Measurements from ENCODE around the gene NRG3. TPM values are rescaled to one million over a fixed set of nuclear protein-coding genes. Genes with fewer than 3 reads are reported as not detected.

Gene NRG3
- total RNA-seq, 2 donors from 2014 or later: not detected

- DNase-seq (ENCODE audit: low spot score in 2 of 2) (no peak), ATAC-seq (no peak)
- Mint-ChIP-seq H3K27ac (no peak overlapping the region), H3K9me3 (peaks cover 4 to 6% of the 10 kb centered on the region in 2 donors), H3K36me3 (no peaks in the 10 kb centered on the region)
Measured at GRCh38 chr10:82245906-82246560, 371.0 kb downstream of the NRG3 start.

GRCh38 chr10:82249141-82249540, 374.1 kb downstream of the NRG3 start:
- DNase-seq (ENCODE audit: low spot score in 2 of 2) (no peak), ATAC-seq (no peak)
- Mint-ChIP-seq H3K27ac (no peak overlapping the region), H3K9me3 (peaks cover 10 to 13% of the 10 kb centered on the region in 2 donors), H3K36me3 (no peaks in the 10 kb centered on the region)

- ATAC-seq (no peak), DNase-seq (ENCODE audit: low spot score in 2 of 2) (no peak)
- no peaks in the 10 kb centered on the region for H3K36me3 Mint-ChIP-seq
- H3K27ac Mint-ChIP-seq: no peak overlapping the region
- H3K9me3 Mint-ChIP-seq: peaks cover 8 to 15% of the 10 kb centered on the region in 2 donors
Measured at GRCh38 chr10:82251222-82251906, 376.4 kb downstream of the NRG3 start.

GRCh38 chr10:82252081-82252480, 377.1 kb downstream of the NRG3 start:
- Mint-ChIP-seq H3K36me3 (no peaks in the 10 kb centered on the region), H3K27ac (no peak overlapping the region), H3K9me3 (peaks cover 14 to 19% of the 10 kb centered on the region in 2 donors)
- no peak for ATAC-seq
- DNase-seq (ENCODE audit: low spot score in 2 of 2): no peak

GRCh38 chr10:82254237-82254636, 379.2 kb downstream of the NRG3 start:
- DNase-seq (ENCODE audit: low spot score in 2 of 2): no peak
- Mint-ChIP-seq H3K9me3 (peaks cover 14 to 15% of the 10 kb centered on the region in 2 donors), H3K27ac (no peak overlapping the region), H3K36me3 (no peaks in the 10 kb centered on the region)
- no peak for ATAC-seq

- H3K27ac Mint-ChIP-seq: no peak overlapping the region
- ATAC-seq (no peak), DNase-seq (ENCODE audit: low spot score in 2 of 2) (no peak)
- peaks cover 14 to 15% of the 10 kb centered on the region in 2 donors for H3K9me3 Mint-ChIP-seq
- no peaks in the 10 kb centered on the region for H3K36me3 Mint-ChIP-seq
Measured at GRCh38 chr10:82256275-82256674, 381.3 kb downstream of the NRG3 start.

GRCh38 chr10:82266438-82266837, 391.4 kb downstream of the NRG3 start:
- Mint-ChIP-seq H3K27ac (no peak overlapping the region), H3K9me3 (peaks cover 19 to 32% of the 10 kb centered on the region in 2 donors), H3K36me3 (no peaks in the 10 kb centered on the region)
- ATAC-seq (no peak), DNase-seq (ENCODE audit: low spot score in 2 of 2) (no peak)

- H3K27ac Mint-ChIP-seq: no peak overlapping the region
- ATAC-seq (no peak), DNase-seq (ENCODE audit: low spot score in 2 of 2) (no peak)
Measured at GRCh38 chr10:82267014-82267413, 392.0 kb downstream of the NRG3 start.

GRCh38 chr10:82267465-82267864, 392.5 kb downstream of the NRG3 start:
- Mint-ChIP-seq H3K9me3 (peaks cover 19 to 32% of the 10 kb centered on the region in 2 donors), H3K36me3 (no peaks in the 10 kb centered on the region), H3K27ac (no peak overlapping the region)
- DNase-seq (ENCODE audit: low spot score in 2 of 2) (no peak), ATAC-seq (no peak)

More at GRCh38 chr10:82267014-82267413, 392.0 kb downstream of the NRG3 start:
- peaks cover 19 to 32% of the 10 kb centered on the region in 2 donors for H3K9me3 Mint-ChIP-seq
- no peaks in the 10 kb centered on the region for H3K36me3 Mint-ChIP-seq

GRCh38 chr10:82267960-82268359, 393.0 kb downstream of the NRG3 start:
- H3K36me3 Mint-ChIP-seq: no peaks in the 10 kb centered on the region
- no peak for ATAC-seq
- H3K9me3 Mint-ChIP-seq: peaks cover 19 to 32% of the 10 kb centered on the region in 2 donors
- DNase-seq (ENCODE audit: low spot score in 2 of 2): no peak
- H3K27ac Mint-ChIP-seq: no peak overlapping the region

- no peak for DNase-seq (ENCODE audit: low spot score in 2 of 2)
- Mint-ChIP-seq H3K9me3 (peaks cover 0 to 6% of the 10 kb centered on the region in 2 donors), H3K36me3 (no peaks in the 10 kb centered on the region), H3K27ac (no peak overlapping the region)
- no peak for ATAC-seq
Measured at GRCh38 chr10:82277591-82277990, 402.6 kb downstream of the NRG3 start.

- DNase-seq (ENCODE audit: low spot score in 2 of 2) (no peak), ATAC-seq (no peak)
- peaks cover 3 to 4% of the 10 kb centered on the region in 2 donors for H3K9me3 Mint-ChIP-seq
- H3K36me3 Mint-ChIP-seq: no peaks in the 10 kb centered on the region
- no peak overlapping the region for H3K27ac Mint-ChIP-seq
Measured at GRCh38 chr10:82278401-82279182, 403.6 kb downstream of the NRG3 start.

GRCh38 chr10:82282782-82283456, 407.9 kb downstream of the NRG3 start:
- DNase-seq (ENCODE audit: low spot score in 2 of 2) (no peak), ATAC-seq (no peak)
- no peaks in the 10 kb centered on the region for H3K36me3 Mint-ChIP-seq
- peaks cover 4 to 9% of the 10 kb centered on the region in 2 donors for H3K9me3 Mint-ChIP-seq
- H3K27ac Mint-ChIP-seq: no peak overlapping the region

- Mint-ChIP-seq H3K36me3 (no peaks in the 10 kb centered on the region), H3K27ac (no peak overlapping the region), H3K9me3 (peaks cover 4 to 9% of the 10 kb centered on the region in 2 donors)
- ATAC-seq (no peak), DNase-seq (ENCODE audit: low spot score in 2 of 2) (no peak)
Measured at GRCh38 chr10:82284180-82284579, 409.2 kb downstream of the NRG3 start.

GRCh38 chr10:82288461-82288881, 413.5 kb downstream of the NRG3 start:
- no peak overlapping the region for H3K27ac Mint-ChIP-seq
- ATAC-seq (no peak), DNase-seq (ENCODE audit: low spot score in 2 of 2) (no peak)
- no peaks in the 10 kb centered on the region for H3K36me3 Mint-ChIP-seq
- peaks cover 0 to 9% of the 10 kb centered on the region in 2 donors for H3K9me3 Mint-ChIP-seq

GRCh38 chr10:82289945-82290344, 415.0 kb downstream of the NRG3 start:
- DNase-seq (ENCODE audit: low spot score in 2 of 2): no peak
- H3K36me3 Mint-ChIP-seq: no peaks in the 10 kb centered on the region
- ATAC-seq: no peak

More at GRCh38 chr10:82289945-82290344, 415.0 kb downstream of the NRG3 start:
- Mint-ChIP-seq H3K27ac (no peak overlapping the region), H3K9me3 (peaks cover 0 to 8% of the 10 kb centered on the region in 2 donors)

Data from activated naive CD4-positive, alpha-beta T cell treated with anti-CD3 and anti-CD28 coated beads, Interleukin-2, amount 50 U/mL, for 72 hours (primary cell).